HepG2 (cell line): Measurements from ENCODE around the gene FLRT2. TPM values are rescaled to one million over a fixed set of nuclear protein-coding genes. Genes with fewer than 3 reads are reported as not detected.
A peak's percentile ranks its signal among the peaks of the same experiment; 100 is the strongest.

Experiments used
- ARNT ChIP-seq: fragments of 450-650 bp; IDR thresholded peaks from 2 replicates; pipeline ENCODE4 v1.6.1; 2017
- CREB1 ChIP-seq, 2 experiments: fragments of 450-650 bp in 1 of 2; IDR thresholded peaks; 2 replicates each; pipeline ENCODE4 v1.6.1; 2016 to 2017; ENCODE audit warnings: control low read depth in 1 of 2, mild to moderate bottlenecking in 1 of 2, missing compliant biosample characterization in 1 of 2, missing genetic modification characterization in 1 of 2
- CREM ChIP-seq, 2 experiments: sonication (generic) in 1 of 2; formaldehyde crosslinking in 1 of 2; IDR thresholded peaks; 2 replicates each; pipeline versions ENCODE4 v1.4.0 to v1.6.1; 2016 to 2020; ENCODE audit warnings: antibody characterized with exemption in 1 of 2, mild to moderate bottlenecking in 1 of 2, missing genetic modification reagents in 1 of 2
- GTF3A ChIP-seq: sonication (generic); formaldehyde crosslinking; conservative IDR thresholded peaks from 2 replicates; pipeline ENCODE4 v1.4.0; 2020; ENCODE audit warnings: mild to moderate bottlenecking, missing genetic modification reagents
- HDAC1 ChIP-seq: sonication (generic); formaldehyde crosslinking; IDR thresholded peaks from 2 replicates; pipeline ENCODE4 v1.5.1; 2020; ENCODE audit warnings: mild to moderate bottlenecking, missing genetic modification reagents
- HNF4G ChIP-seq, 2 experiments: sonication (generic) in 1 of 2; formaldehyde crosslinking in 1 of 2; IDR thresholded peaks; 2 replicates each; pipeline versions ENCODE4 v1.4.0 to v1.6.1; 2011 to 2020; ENCODE audit warnings: borderline replicate concordance in 2 of 2, low read depth in 2 of 2, mild to moderate bottlenecking in 2 of 2, low read length in 1 of 2, missing genetic modification reagents in 1 of 2, moderate library complexity in 1 of 2
- NR2F2 ChIP-seq: IDR thresholded peaks from 2 replicates; pipeline ENCODE4 v1.6.1; 2012; ENCODE audit warnings: low read depth, inconsistent platforms, borderline replicate concordance
- RCOR2 ChIP-seq: IDR thresholded peaks from 2 replicates; pipeline ENCODE4 v1.6.1; 2016; ENCODE audit warnings: missing biosample characterization, missing genetic modification reagents
- SATB2 ChIP-seq: sonication (generic); formaldehyde crosslinking; IDR thresholded peaks from 2 replicates; pipeline ENCODE4 v1.5.0; 2020; ENCODE audit warnings: missing genetic modification reagents
- SIX1 ChIP-seq: sonication (generic); formaldehyde crosslinking; IDR thresholded peaks from 2 replicates; pipeline ENCODE4 v1.4.0; 2020; ENCODE audit warnings: missing genetic modification reagents, borderline replicate concordance
- YY1 ChIP-seq: IDR thresholded peaks from 2 replicates; pipeline ENCODE4 v1.6.1; 2011; ENCODE audit warnings: low read length, low read depth, moderate library complexity, mild to moderate bottlenecking; ENCODE audit not compliant: insufficient read depth, insufficient replicate concordance
- polyA plus RNA-seq, 8 experiments: library from polyadenylated mRNA; depleted of rRNA in 3 of 8; stranded (reverse) in 7 of 8; unstranded in 1 of 8; fragments of >200 nt; fragmentation: Illumina TruSeq in 4 of 8; extraction: Trizol in 4 of 8; gene quantifications; 2 replicates each; pipeline versions ENCODE4 v1.2.1 to v1.2.3, GENCODE V29; 2011 to 2016; ENCODE audit warnings: low read depth in 4 of 8, missing spikeins in 1 of 8, mixed read lengths in 1 of 8; ENCODE audit not compliant: insufficient read depth in 1 of 8
- total RNA-seq, 5 experiments: library from RNA; depleted of rRNA; stranded (reverse); fragments of >200 nt; fragmentation: Illumina TruSeq; extraction: Trizol; gene quantifications; 2 replicates each; pipeline ENCODE4 v1.2.3, GENCODE V29; 2016; ENCODE audit warnings: low read depth in 1 of 5
- TF ChIP-seq, protein P1 (sequence below), 2 experiments: IDR thresholded peaks; 2 replicates each; pipeline ENCODE4 v1.6.1; 2011 to 2012; ENCODE audit warnings: low read length in 2 of 2, borderline replicate concordance in 1 of 2, low read depth in 1 of 2, mild to moderate bottlenecking in 1 of 2, moderate library complexity in 1 of 2
- TF ChIP-seq, protein P2 (sequence below): sonication (generic); formaldehyde crosslinking; IDR thresholded peaks from 2 replicates; pipeline ENCODE4 v1.5.1; 2020; ENCODE audit warnings: mild to moderate bottlenecking, missing genetic modification reagents, borderline replicate concordance
- TF ChIP-seq, protein P3 (sequence below): IDR thresholded peaks from 2 replicates; pipeline ENCODE4 v1.6.1; 2016; ENCODE audit warnings: mild to moderate bottlenecking

Gene FLRT2
- total and polyA plus RNA-seq, 2 of the 13 experiments (the other 11 are each of a cell fraction or from before 2014, with no cell fraction given) = not detected

DNA sequence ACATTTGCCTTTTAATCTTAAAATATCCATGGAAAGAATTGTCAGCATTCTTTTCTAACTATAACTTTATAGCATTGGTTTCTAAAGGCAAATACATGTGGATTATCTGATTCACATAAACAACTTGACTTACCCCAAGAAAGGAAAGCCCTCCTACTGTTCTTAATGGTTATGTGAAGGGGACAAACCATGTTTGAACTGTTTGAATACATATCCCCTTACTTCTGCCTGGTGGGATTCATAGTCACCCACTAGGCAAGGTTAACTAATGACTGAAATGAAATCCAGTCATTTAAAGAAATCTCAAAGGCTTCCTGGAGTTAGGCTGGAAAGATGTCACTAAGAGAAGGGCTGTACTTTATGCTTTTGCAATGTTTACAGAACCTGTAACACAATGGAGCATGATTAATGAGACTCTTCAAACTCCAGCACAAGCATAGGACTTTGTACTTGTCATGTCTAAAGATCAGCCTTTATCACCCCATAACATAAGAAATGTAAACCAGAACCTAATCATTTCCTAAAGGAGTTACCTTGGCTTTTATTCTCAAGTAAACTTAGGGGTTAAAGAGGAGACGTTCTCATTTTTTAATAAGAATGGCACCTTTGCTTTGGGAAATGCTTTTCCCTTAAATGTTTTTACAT is 10.2 kb upstream of the FLRT2 start (continued):
- TF ChIP-seq, protein P1, sequence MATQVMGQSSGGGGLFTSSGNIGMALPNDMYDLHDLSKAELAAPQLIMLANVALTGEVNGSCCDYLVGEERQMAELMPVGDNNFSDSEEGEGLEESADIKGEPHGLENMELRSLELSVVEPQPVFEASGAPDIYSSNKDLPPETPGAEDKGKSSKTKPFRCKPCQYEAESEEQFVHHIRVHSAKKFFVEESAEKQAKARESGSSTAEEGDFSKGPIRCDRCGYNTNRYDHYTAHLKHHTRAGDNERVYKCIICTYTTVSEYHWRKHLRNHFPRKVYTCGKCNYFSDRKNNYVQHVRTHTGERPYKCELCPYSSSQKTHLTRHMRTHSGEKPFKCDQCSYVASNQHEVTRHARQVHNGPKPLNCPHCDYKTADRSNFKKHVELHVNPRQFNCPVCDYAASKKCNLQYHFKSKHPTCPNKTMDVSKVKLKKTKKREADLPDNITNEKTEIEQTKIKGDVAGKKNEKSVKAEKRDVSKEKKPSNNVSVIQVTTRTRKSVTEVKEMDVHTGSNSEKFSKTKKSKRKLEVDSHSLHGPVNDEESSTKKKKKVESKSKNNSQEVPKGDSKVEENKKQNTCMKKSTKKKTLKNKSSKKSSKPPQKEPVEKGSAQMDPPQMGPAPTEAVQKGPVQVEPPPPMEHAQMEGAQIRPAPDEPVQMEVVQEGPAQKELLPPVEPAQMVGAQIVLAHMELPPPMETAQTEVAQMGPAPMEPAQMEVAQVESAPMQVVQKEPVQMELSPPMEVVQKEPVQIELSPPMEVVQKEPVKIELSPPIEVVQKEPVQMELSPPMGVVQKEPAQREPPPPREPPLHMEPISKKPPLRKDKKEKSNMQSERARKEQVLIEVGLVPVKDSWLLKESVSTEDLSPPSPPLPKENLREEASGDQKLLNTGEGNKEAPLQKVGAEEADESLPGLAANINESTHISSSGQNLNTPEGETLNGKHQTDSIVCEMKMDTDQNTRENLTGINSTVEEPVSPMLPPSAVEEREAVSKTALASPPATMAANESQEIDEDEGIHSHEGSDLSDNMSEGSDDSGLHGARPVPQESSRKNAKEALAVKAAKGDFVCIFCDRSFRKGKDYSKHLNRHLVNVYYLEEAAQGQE (IDR thresholded peaks at IDR 0.05; ENCODE audit: borderline replicate concordance in 1 of 2, low read depth in 1 of 2, low read length in 2 of 2) = no peak
- TF ChIP-seq YY1 (no peak), RCOR2 (CRISPR knock-in tag) (peak; percentile 70; the same call in 1 of the 2 replicates), SATB2 (CRISPR knock-in tag) (0 out of 2 replicates have a peak, but pooled peaks have one; percentile 40), GTF3A (CRISPR knock-in tag) (no peak), HNF4G (IDR thresholded peaks at IDR 0.05; ENCODE audit: borderline replicate concordance, low read depth, low read length) (peak; percentile 90), HNF4G (CRISPR knock-in tag; IDR thresholded peaks at IDR 0.05; ENCODE audit: borderline replicate concordance, low read depth) (no peak; the same call in 1 of the 2 replicates), SIX1 (CRISPR knock-in tag) (peak; percentile 58; the same call in 1 of the 2 replicates), HDAC1 (CRISPR knock-in tag) (0 out of 2 replicates have a peak, but pooled peaks have one; percentile 37), NR2F2 (0 out of 2 replicates have a peak, but pooled peaks have one; percentile 40), CREM (IDR thresholded peaks at IDR 0.05) (peak; percentile 62; the same call in 1 of the 2 replicates), CREM (CRISPR knock-in tag; IDR thresholded peaks at IDR 0.05) (no peak), CREB1 (IDR thresholded peaks at IDR 0.05) (no peak), CREB1 (CRISPR knock-in tag; IDR thresholded peaks at IDR 0.05) (peak; percentile 46), ARNT (no peak)
- TF ChIP-seq, protein P2, sequence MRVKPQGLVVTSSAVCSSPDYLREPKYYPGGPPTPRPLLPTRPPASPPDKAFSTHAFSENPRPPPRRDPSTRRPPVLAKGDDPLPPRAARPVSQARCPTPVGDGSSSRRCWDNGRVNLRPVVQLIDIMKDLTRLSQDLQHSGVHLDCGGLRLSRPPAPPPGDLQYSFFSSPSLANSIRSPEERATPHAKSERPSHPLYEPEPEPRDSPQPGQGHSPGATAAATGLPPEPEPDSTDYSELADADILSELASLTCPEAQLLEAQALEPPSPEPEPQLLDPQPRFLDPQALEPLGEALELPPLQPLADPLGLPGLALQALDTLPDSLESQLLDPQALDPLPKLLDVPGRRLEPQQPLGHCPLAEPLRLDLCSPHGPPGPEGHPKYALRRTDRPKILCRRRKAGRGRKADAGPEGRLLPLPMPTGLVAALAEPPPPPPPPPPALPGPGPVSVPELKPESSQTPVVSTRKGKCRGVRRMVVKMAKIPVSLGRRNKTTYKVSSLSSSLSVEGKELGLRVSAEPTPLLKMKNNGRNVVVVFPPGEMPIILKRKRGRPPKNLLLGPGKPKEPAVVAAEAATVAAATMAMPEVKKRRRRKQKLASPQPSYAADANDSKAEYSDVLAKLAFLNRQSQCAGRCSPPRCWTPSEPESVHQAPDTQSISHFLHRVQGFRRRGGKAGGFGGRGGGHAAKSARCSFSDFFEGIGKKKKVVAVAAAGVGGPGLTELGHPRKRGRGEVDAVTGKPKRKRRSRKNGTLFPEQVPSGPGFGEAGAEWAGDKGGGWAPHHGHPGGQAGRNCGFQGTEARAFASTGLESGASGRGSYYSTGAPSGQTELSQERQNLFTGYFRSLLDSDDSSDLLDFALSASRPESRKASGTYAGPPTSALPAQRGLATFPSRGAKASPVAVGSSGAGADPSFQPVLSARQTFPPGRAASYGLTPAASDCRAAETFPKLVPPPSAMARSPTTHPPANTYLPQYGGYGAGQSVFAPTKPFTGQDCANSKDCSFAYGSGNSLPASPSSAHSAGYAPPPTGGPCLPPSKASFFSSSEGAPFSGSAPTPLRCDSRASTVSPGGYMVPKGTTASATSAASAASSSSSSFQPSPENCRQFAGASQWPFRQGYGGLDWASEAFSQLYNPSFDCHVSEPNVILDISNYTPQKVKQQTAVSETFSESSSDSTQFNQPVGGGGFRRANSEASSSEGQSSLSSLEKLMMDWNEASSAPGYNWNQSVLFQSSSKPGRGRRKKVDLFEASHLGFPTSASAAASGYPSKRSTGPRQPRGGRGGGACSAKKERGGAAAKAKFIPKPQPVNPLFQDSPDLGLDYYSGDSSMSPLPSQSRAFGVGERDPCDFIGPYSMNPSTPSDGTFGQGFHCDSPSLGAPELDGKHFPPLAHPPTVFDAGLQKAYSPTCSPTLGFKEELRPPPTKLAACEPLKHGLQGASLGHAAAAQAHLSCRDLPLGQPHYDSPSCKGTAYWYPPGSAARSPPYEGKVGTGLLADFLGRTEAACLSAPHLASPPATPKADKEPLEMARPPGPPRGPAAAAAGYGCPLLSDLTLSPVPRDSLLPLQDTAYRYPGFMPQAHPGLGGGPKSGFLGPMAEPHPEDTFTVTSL = peak; percentile 97
- TF ChIP-seq, protein P3, sequence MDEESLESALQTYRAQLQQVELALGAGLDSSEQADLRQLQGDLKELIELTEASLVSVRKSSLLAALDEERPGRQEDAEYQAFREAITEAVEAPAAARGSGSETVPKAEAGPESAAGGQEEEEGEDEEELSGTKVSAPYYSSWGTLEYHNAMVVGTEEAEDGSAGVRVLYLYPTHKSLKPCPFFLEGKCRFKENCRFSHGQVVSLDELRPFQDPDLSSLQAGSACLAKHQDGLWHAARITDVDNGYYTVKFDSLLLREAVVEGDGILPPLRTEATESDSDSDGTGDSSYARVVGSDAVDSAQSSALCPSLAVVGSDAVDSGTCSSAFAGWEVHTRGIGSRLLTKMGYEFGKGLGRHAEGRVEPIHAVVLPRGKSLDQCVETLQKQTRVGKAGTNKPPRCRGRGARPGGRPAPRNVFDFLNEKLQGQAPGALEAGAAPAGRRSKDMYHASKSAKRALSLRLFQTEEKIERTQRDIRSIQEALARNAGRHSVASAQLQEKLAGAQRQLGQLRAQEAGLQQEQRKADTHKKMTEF = peak; percentile 79
